Activated T-helper 1 cell treated with Interleukin-2 at 50 U/mL for 16 hours (primary cell): ENCODE data around the gene UNCX.

Experiments used
- DNase-seq: peaks from one replicate; pipeline ENCODE4 v3.0.0-alpha.2; 2020; ENCODE audit warnings: low read depth

UNCX gene

GRCh38 chr7:1218541-1219165 lies 14.0 kb upstream of the UNCX start:
- no peak for DNase-seq

- no peak for DNase-seq
Measured at GRCh38 chr7:1219498-1219897, 13.2 kb upstream of the UNCX start.

GRCh38 chr7:1220000-1220726 lies 12.5 kb upstream of the UNCX start:
- DNase-seq = no peak

DNA sequence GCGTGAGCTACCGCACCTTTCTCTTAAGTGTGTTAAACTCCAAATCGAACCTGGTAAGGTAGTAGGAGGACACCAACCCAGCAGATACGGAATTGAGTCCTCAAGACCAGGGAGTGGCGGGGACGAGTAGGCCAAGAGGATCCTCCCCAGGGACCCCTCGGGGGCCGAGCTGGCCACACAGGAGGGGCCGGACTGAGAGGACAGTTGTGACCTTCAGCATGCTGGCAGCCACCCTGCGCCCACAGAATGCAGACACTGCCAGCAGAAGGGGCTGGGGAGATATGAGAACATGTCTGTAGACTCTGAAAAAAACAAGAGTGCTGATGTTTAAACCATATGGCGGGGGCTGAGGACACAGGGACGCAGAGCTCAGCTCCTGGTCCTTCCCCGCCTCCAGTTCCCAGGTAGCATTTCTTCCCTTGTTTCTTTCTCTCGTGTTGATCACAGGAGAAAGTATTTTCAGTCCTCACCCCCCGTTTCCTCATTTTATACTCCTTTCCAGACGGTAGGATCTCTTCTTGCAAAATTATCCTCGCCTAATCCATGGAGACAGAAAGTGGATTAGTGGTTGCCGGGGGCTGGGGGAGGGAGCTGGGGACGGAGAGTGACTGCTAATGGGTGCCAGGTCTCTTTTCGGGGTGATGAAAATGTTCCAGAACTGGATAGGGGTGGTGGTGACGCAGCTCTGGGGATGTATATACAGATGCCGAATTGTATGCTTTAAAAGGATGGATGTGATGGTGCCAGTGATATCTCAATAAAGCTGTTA lies 11.5 kb upstream of the UNCX start:
- no peak for DNase-seq

DNA sequence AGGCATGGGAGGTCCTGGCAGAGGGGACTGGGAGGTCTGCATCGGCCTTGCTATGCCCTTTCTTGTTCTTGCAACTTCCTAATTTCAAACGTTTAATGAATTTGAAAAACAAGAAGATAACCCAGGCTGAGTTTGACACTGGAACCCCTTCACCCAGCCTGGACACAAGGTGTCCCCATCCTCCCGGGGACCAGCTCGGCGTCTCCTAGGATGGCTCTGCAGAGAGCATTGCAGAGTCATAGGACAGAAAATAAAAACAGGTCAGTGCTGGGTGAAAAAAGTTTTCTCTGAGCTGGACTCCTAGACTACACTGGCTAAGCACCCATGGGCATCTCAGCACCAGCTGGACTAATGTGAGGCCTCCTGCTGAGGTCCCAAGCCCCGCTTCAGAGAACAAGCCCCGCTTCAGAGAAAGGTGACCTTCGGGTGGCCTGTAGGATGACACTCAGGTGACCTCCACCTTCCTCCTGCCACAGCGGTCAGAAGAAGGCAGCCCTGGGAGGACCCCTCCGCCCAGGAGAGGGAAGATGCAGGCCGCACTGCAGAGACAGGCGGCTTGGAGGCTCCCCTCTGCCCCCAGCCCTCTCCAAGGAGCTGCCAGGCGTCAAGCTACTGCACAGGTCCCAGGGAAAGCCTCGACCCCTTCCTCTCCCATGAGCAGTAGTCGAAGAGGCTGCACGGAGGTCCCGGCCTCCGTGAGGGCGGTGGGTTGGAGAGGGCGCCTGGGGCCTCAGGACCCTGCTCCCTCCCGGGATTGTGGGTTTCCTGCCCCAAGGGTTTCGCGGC lies 9.3 kb upstream of the UNCX start:
- DNase-seq = no peak

- DNase-seq = no peak
Measured at GRCh38 chr7:1224086-1224716, 8.5 kb upstream of the UNCX start.

DNA sequence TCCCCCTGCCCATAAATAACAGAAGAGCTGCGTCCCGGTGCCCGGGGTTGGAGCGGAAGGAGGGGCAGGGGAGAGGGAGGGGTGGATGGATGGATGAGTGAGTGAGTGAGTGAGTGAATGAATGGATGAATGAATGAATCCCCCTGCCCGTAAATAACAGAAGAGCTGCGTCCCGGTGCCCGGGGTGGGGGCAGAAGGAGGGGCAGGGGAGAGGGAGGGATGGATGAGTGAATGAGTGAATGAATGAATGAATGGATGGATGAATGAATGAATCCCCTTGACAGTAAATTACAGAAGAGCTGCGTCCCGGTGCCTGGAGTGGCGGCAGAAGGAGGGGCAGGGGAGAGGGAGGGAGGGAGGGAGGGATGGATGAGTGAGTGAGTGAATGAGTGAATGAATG lies 7.6 kb upstream of the UNCX start:
- DNase-seq = no peak

- DNase-seq = no peak
Measured at GRCh38 chr7:1225441-1226185, 7.1 kb upstream of the UNCX start.

GRCh38 chr7:1226186-1226901 lies 6.3 kb upstream of the UNCX start:
- no peak for DNase-seq

DNA sequence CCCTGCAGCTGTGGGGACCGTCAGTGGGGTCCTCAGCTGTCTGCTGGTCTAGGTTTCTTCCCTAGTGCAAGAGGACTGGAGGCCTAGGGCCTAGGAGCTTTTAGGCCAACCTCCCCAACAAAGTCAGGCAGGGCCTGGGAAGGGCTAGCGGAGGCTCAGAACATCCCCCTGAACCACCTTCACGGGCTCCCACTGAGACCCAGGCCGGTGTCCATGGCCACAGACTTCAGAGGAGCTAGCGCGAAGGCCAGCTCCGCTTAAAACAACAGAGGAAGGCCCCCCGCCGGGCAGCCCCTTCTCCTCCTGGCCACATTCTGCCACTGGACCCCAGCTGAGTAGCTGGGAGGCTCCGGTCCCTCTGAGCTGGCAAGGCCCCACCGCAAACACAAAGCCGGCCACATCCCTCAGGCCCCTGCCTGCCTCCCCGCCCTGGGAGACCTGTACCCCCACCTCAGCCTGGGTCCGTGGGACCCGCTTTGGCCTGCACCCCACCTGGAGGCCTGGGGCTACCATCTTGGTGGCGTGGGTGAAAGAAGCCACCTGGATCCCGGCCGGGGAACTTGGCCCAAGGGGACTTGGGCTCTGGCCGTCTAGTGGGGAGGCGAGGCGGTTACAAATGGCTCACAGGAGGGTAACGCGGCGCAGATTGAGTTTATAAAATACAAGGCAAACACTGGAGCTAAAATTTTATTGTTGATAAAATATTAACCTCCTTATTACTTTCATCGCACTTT lies 5.4 kb upstream of the UNCX start:
- DNase-seq = no peak

- DNase-seq = no peak
Measured at GRCh38 chr7:1227814-1228544, 4.7 kb upstream of the UNCX start.

DNA sequence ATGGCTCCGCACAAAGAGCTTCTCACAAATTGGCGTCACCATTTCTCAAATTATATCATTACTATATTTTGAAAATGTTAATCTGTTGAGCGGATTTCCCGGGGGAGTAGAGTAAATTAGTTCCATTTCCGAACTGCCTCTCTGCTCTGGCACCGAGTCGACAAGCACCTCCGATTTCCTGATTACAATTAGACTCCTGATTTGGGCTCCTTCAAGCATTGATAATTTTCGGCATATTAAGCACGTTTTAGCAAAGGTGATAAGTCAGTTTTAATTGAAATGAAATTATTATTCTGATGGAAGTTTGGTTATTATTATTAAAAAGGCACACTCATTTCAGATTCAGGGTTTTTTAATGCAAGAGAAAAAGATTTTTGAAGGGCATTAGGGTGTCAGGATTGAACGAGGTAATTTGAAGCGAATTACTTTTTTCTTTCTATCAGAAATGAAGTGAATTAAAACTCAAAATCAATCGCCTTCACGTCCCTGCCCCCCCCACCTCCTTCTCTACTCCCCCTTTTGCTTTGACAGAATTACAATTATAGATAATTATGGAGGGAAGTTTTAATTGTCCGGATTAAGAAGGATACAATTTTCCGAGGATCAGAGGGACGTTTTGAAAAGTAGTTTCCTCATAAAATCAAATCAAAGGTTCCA lies 4.0 kb upstream of the UNCX start:
- no peak for DNase-seq

DNA sequence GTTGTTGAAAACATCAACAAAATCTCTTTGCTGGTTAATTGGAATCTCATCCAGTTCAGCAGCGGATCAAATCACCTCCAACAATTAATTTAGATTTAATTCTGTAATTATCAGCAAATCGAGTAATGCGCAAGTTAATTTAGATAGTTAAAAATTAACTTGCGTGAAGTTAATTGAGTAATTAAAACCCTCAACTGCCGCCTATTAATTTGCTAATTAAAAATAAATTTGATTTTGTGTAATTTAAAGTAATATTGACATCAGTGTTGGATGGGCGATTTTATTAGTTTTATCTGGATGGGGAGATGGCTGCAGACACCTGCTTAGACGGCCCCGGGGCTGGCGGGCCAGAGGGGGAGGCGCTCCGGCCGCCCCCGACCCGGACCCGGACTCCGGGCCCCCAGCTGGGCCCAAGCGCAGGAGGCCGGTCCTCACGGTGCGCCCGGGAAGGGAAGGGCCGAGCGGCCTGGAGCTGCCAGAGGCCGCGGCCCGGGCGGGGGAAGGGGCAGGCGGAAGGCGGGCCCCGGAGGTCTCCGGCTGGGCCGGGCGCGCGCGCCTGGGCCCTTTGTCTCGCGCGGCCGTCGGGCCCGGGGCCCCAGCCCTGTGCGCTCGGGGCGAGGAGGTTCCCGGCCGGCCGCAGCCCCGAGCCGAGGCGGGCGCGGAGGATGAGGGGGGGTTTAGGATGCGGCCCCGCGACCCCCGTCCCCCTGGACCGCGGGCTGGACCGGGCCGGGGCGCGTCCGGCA lies 3.3 kb upstream of the UNCX start:
- DNase-seq = no peak

- no peak for DNase-seq
Measured at GRCh38 chr7:1229956-1230355, 2.7 kb upstream of the UNCX start.

- DNase-seq = no peak
Measured at GRCh38 chr7:1230411-1231213, 2.1 kb upstream of the UNCX start.

DNA sequence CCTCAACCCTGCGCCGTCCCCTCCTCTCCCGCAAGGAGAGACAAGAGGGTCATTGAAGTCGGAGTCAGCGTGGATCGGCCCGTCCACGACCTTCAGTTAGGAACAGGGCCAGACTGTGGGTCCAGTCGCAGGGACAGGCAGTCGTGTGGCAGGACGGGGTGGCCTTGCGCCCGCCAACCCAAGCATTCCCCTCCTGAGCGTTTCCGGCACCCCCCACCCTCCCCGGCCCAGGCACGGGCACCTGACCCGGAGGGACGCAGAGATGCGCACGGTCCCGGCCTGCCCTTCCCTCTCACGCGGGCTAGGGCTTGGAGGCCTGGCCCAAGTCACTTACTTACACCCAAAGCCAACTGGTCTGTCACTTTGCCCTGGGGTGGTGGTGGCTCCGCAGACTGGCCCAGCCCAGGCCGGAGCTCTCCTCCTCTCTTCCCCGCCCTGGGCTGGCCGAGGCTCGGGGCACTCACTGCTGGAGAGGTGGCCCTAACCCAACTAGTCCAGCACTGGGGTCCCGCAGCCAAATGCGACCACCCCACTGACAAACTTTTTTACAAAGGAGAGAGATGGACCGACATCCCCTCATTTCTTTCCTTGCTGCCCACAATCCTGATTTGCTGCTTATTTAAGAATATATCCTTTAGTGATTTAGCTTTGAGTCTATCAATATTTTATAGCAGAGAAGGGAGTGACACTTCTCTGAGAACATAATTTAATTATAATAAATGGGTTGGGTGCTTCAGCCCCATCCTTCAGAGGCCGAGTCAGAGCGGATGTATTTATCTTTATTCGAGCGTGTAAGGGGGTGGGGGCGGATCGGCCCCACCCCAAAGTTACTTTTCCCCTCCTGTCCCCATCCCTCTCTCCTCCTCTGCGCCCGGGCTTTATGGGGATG lies 1.2 kb upstream of the UNCX start:
- no peak for DNase-seq
